IPS-20b (cell line): ENCODE results near the gene RHOBTB1.
"Not testable (repeated sequence)": the region's sequence is repeated elsewhere in the genome, so short reads cannot be mapped to it uniquely, and the experiment has no call there.

Source experiments
- H3K27ac ChIP-seq: one replicate; pipeline ENCODE4 v1.5.1; 2013; ENCODE audit warnings: low read length
- H3K27me3 ChIP-seq: 2 replicates; pipeline ENCODE4 v1.6.1; 2013; ENCODE audit warnings: mild to moderate bottlenecking, low read length, inconsistent platforms; ENCODE audit not compliant: insufficient read depth
- H3K36me3 ChIP-seq: 2 replicates; pipeline ENCODE4 v1.6.1; 2013; ENCODE audit warnings: low read depth, mild to moderate bottlenecking, inconsistent platforms, low read length, moderate library complexity; ENCODE audit not compliant: insufficient read depth
- H3K4me1 ChIP-seq: 2 replicates; pipeline ENCODE4 v1.6.1; 2013; ENCODE audit warnings: mild to moderate bottlenecking, control low read depth, inconsistent platforms, low read length, moderate library complexity; ENCODE audit not compliant: insufficient read depth
- H3K4me3 ChIP-seq: 2 replicates; pipeline ENCODE4 v1.5.1; 2013; ENCODE audit warnings: mild to moderate bottlenecking, low read length, inconsistent platforms
- H3K9ac ChIP-seq: 2 replicates; pipeline ENCODE4 v1.6.1; 2013; ENCODE audit warnings: low read depth, mild to moderate bottlenecking, inconsistent platforms, low read length, moderate library complexity
- H3K9me3 ChIP-seq: 2 replicates; pipeline ENCODE4 v1.6.1; 2013; ENCODE audit warnings: mild to moderate bottlenecking, low read depth, low read length, inconsistent platforms; ENCODE audit not compliant: insufficient read depth

Gene RHOBTB1

GRCh38 chr10:60976687-60977086 is 32.7 kb upstream of the RHOBTB1 start:
- Histone ChIP-seq H3K27ac (no peak overlapping the region), H3K27me3 (no peaks in the 10 kb centered on the region), H3K36me3 (no peaks in the 10 kb centered on the region), H3K4me1 (no peaks in the 10 kb centered on the region), H3K9ac (no peak overlapping the region), H3K9me3 (no peaks in the 10 kb centered on the region), H3K4me3 (no peak overlapping the region)

GRCh38 chr10:60975716-60976115 is 31.7 kb upstream of the RHOBTB1 start:
- no peak overlapping the region for H3K4me3 ChIP-seq
- H3K9ac ChIP-seq = no peak overlapping the region
- no peaks in the 10 kb centered on the region for H3K4me1 ChIP-seq
- no peaks in the 10 kb centered on the region for H3K27me3 ChIP-seq
- H3K27ac ChIP-seq = no peak overlapping the region
- no peaks in the 10 kb centered on the region for H3K9me3 ChIP-seq
- H3K36me3 ChIP-seq = no peaks in the 10 kb centered on the region

GRCh38 chr10:60974463-60975149 is 30.6 kb upstream of the RHOBTB1 start:
- no peaks in the 10 kb centered on the region for H3K9me3 ChIP-seq
- H3K4me3 ChIP-seq = no peak overlapping the region
- H3K27ac ChIP-seq = no peak overlapping the region
- H3K36me3 ChIP-seq = no peaks in the 10 kb centered on the region
- H3K9ac ChIP-seq = no peak overlapping the region
- no peaks in the 10 kb centered on the region for H3K4me1 ChIP-seq
- H3K27me3 ChIP-seq = no peaks in the 10 kb centered on the region

GRCh38 chr10:60973086-60973485 is 29.1 kb upstream of the RHOBTB1 start:
- no peak overlapping the region for H3K4me3 ChIP-seq
- H3K9ac ChIP-seq = no peak overlapping the region
- no peaks in the 10 kb centered on the region for H3K4me1 ChIP-seq
- no peaks in the 10 kb centered on the region for H3K36me3 ChIP-seq
- no peaks in the 10 kb centered on the region for H3K9me3 ChIP-seq
- H3K27ac ChIP-seq = no peak overlapping the region
- no peaks in the 10 kb centered on the region for H3K27me3 ChIP-seq

- H3K4me3 ChIP-seq, H3K27ac ChIP-seq, H3K9me3 ChIP-seq, H3K4me1 ChIP-seq, H3K9ac ChIP-seq, H3K27me3 ChIP-seq, H3K36me3 ChIP-seq: not testable (repeated sequence)
These were observed 28.2 kb upstream of the RHOBTB1 start for GRCh38 chr10:60972181-60972580.

GRCh38 chr10:60970526-60970925 is 26.5 kb upstream of the RHOBTB1 start:
- no peaks in the 10 kb centered on the region for H3K4me1 ChIP-seq
- H3K27ac ChIP-seq = no peak overlapping the region
- H3K27me3 ChIP-seq = no peaks in the 10 kb centered on the region
- H3K9ac ChIP-seq = no peak overlapping the region
- H3K36me3 ChIP-seq = no peaks in the 10 kb centered on the region
- H3K9me3 ChIP-seq = no peaks in the 10 kb centered on the region
- H3K4me3 ChIP-seq = no peak overlapping the region

DNA sequence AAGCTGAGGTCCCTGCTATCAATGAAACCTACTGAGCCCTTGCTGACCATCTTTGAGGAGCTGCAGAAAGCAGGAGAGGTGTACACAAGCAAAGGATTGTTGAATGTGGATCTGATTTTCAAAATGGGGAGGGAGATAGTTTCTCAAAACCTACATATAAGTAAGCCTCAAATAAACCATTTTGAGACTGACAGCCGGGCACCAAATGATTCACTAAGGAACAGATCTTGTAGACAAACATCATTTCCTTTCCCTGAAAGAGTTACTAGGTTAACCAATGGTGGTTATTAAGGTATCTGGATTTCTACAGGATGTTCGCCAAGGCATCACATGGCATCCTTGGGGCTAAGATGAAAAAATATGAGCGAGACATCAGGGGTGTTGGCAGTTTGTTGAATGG is 24.5 kb upstream of the RHOBTB1 start:
- Histone ChIP-seq H3K4me1 (peaks cover 6% of the 10 kb centered on the region), H3K9ac (no peak overlapping the region), H3K27me3 (no peaks in the 10 kb centered on the region), H3K9me3 (no peaks in the 10 kb centered on the region), H3K4me3 (no peak overlapping the region), H3K36me3 (no peaks in the 10 kb centered on the region), H3K27ac (no peak overlapping the region)

DNA sequence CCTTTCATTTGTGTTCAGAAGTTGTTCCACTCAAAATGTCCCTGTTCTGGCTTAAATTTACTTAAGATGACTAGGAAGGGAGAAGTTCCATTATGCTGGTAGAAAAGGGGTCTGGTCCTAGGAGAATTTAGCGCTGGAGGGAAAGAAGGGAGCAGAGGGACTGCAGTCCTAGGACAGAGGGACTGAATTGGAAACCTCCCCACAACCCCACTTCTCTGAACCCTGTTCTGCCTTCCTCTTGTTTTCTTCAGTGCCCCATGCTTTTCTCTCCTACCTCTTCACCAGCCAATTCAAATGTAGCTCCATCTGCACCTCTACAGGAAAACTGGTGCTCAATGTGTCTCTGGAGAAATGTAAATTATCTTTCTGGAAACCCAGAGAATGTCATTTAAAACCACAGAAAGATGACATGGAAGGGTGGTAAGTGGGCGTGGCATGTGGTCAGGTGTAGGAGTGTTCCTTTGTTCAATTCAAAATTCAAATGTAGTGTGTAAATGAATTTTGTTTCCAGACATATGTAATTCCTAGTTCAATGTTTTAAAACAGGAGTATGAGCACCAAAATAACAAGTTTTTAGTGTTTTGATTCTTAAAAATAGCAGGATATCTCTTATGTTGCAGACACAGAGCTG is 24.0 kb upstream of the RHOBTB1 start:
- Histone ChIP-seq H3K4me1 (peaks cover 9% of the 10 kb centered on the region), H3K36me3 (no peaks in the 10 kb centered on the region), H3K9ac (no peak overlapping the region), H3K27me3 (no peaks in the 10 kb centered on the region), H3K4me3 (no peak overlapping the region), H3K27ac (no peak overlapping the region), H3K9me3 (no peaks in the 10 kb centered on the region)

GRCh38 chr10:60967260-60967659 is 23.3 kb upstream of the RHOBTB1 start:
- Histone ChIP-seq H3K9me3 (no peaks in the 10 kb centered on the region), H3K27me3 (no peaks in the 10 kb centered on the region), H3K36me3 (no peaks in the 10 kb centered on the region), H3K9ac (no peak overlapping the region), H3K4me1 (peaks cover 11% of the 10 kb centered on the region), H3K4me3 (no peak overlapping the region), H3K27ac (no peak overlapping the region)

- H3K27me3 ChIP-seq = no peaks in the 10 kb centered on the region
- no peak overlapping the region for H3K9ac ChIP-seq
- H3K4me3 ChIP-seq = no peak overlapping the region
- H3K9me3 ChIP-seq = no peaks in the 10 kb centered on the region
- H3K4me1 ChIP-seq = peaks cover 11% of the 10 kb centered on the region
- H3K36me3 ChIP-seq = no peaks in the 10 kb centered on the region
- no peak overlapping the region for H3K27ac ChIP-seq
These were observed 21.7 kb upstream of the RHOBTB1 start for GRCh38 chr10:60965696-60966095.

DNA sequence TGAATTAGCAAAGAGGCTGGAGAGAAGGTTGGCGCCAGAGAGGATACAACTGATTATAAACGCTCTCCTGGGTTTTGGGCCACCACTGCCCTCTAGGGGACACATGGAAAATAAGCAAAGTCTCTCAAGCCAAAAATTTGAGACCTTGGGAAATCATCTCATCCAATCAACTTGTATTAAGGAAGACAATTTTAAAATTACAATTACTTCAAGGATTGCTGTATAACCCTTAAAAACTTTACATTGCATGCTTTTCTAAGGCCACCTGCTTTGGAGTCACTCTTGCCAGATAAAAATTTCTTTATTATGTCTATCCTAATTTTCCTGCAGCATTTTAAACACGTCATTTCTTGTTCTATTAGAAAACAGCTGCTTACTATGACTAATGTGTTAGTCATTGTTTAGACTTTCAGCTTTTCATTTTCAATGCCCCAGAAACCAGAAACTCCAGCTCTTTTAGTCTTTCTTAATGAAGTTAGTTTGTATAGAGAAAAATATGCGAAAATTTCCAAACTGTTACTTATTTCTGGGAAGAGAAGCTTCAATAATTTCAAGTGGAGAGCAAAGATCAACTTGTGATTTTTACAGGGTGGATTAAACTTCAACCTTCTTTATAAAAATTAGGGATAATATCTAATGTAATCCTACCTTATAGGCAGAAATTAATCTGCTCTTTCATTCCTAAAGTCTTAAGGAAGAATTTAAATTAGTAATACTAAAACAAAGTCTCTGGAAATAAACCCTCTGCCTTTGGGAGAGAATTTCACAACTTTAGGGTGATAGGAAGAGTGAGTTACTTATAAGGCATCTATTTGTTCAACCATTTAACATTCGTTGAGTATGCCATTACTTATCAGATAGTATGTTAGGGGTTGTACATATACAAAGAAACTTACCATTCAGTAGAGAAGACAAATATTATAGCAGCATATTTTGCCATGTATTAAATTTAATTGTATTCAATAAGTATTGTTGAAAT is 20.6 kb upstream of the RHOBTB1 start:
- Histone ChIP-seq H3K36me3 (no peaks in the 10 kb centered on the region), H3K9ac (no peak overlapping the region), H3K4me1 (peaks cover 11% of the 10 kb centered on the region), H3K4me3 (no peak overlapping the region), H3K27ac (no peak overlapping the region), H3K27me3 (no peaks in the 10 kb centered on the region), H3K9me3 (no peaks in the 10 kb centered on the region)
